Coronary artery (tissue), 2 donors: ENCODE measurements around the gene BCS1L.
A peak's percentile ranks its signal among the peaks of the same experiment; 100 is the strongest.

Source experiments
- DNase-seq: peaks from one replicate; pipeline ENCODE4 v3.0.0-alpha.2; 2017; ENCODE audit warnings: low spot score
- H3K27ac ChIP-seq, 2 donors: fragments of 200-600 bp; sonication (generic); one replicate each; pipeline ENCODE4 v1.5.1; 2016 to 2019
- H3K4me3 ChIP-seq: fragments of 200-600 bp; sonication (generic); 2 replicates; pipeline ENCODE4 v1.5.1; 2016; ENCODE audit warnings: mild to moderate bottlenecking, moderate library complexity
- CTCF ChIP-seq: fragments of 200-600 bp; sonication (generic); IDR thresholded peaks from one replicate; pipeline ENCODE4 v1.5.1; 2019; ENCODE audit warnings: antibody characterized with exemption

The BCS1L gene

GRCh38 chr2:218659258-218659987, at the start of gene BCS1L, which contains the start of gene ZNF142:
Gene BCS1L (plus strand): TSS chr2:218659683. CDS start chr2:218660988, 1,305 bp downstream.
Gene ZNF142 (minus strand): TSS chr2:218659623. CDS start chr2:218656429, 3,194 bp downstream.
- Histone ChIP-seq H3K4me3 (peak within 1 kb of the TSS; percentile 91), H3K27ac (peak within 1 kb of the TSS; percentile 51 to 80)
- peak; percentile 87 for DNase-seq
- TF ChIP-seq CTCF, result no peak

- TF ChIP-seq CTCF, result no peak
- no peak for DNase-seq
- Histone ChIP-seq H3K4me3 (no peak overlapping the region), H3K27ac (no peak overlapping the region)
Measured at GRCh38 chr2:218615868-218616315, 43.6 kb upstream of the BCS1L start.

GRCh38 chr2:218618102-218618860, 41.2 kb upstream of the BCS1L start:
- Histone ChIP-seq H3K27ac (no peak overlapping the region), H3K4me3 (no peak overlapping the region)
- DNase-seq, result no peak
- TF ChIP-seq CTCF, result no peak

GRCh38 chr2:218621007-218621406, 38.5 kb upstream of the BCS1L start:
- H3K27ac ChIP-seq, result no peak overlapping the region
- no peak for TF ChIP-seq CTCF

GRCh38 chr2:218622606-218623365, 36.7 kb upstream of the BCS1L start:
- Histone ChIP-seq H3K4me3 (no peak overlapping the region), H3K27ac (no peak overlapping the region)
- DNase-seq, result no peak
- no peak for TF ChIP-seq CTCF

More at GRCh38 chr2:218621007-218621406, 38.5 kb upstream of the BCS1L start:
- H3K4me3 ChIP-seq, result no peak overlapping the region
- DNase-seq, result no peak

- Histone ChIP-seq H3K27ac (no peak overlapping the region), H3K4me3 (no peak overlapping the region)
- TF ChIP-seq CTCF, result no peak
- no peak for DNase-seq
Measured at GRCh38 chr2:218623366-218623705, 36.1 kb upstream of the BCS1L start.
